Suprapubic skin (tissue), 4 donors: ENCODE data around the gene SPIN2A. TPM values are rescaled to one million over a fixed set of nuclear protein-coding genes. Genes with fewer than 3 reads are reported as not detected.
"Not testable (repeated sequence)": the region's sequence is repeated elsewhere in the genome, so short reads cannot be mapped to it uniquely, and the experiment has no call there.

Experiments used
- DNase-seq, 2 donors: peaks; one replicate each; pipeline ENCODE4 v3.0.0-alpha.2; 2019; ENCODE audit warnings: low spot score in 2 of 2
- H3K27ac ChIP-seq: fragments of 200-600 bp; sonication (generic); one replicate; pipeline ENCODE4 v1.5.1; 2019
- H3K27me3 ChIP-seq: fragments of 200-600 bp; sonication (generic); one replicate; pipeline ENCODE4 v1.5.1; 2019
- H3K36me3 ChIP-seq: fragments of 200-600 bp; sonication (generic); one replicate; pipeline ENCODE4 v1.5.1; 2019
- H3K4me1 ChIP-seq: fragments of 200-600 bp; sonication (generic); one replicate; pipeline ENCODE4 v1.5.1; 2019
- H3K4me3 ChIP-seq: fragments of 200-600 bp; sonication (generic); one replicate; pipeline ENCODE4 v1.5.1; 2019; ENCODE audit warnings: mild to moderate bottlenecking
- H3K9me3 ChIP-seq: fragments of 200-600 bp; sonication (generic); one replicate; pipeline ENCODE4 v1.5.1; 2019
- CTCF ChIP-seq, 2 donors: fragments of 200-600 bp in 1 of 2; fragments of 450-650 bp in 1 of 2; sonication (generic) in 1 of 2; IDR thresholded peaks; one replicate each; pipeline ENCODE4 v1.5.1; 2016 to 2019; ENCODE audit warnings: antibody characterized with exemption in 2 of 2, mild to moderate bottlenecking in 1 of 2, moderate library complexity in 1 of 2
- EP300 ChIP-seq: sonication (generic); formaldehyde crosslinking; IDR thresholded peaks from one replicate; pipeline ENCODE4 v1.6.1; 2017; ENCODE audit warnings: antibody characterized with exemption
- POLR2A ChIP-seq, 2 donors: fragments of 450-650 bp; IDR thresholded peaks; one replicate each; pipeline ENCODE4 v1.6.1; 2017; ENCODE audit warnings: antibody characterized with exemption in 2 of 2, mild to moderate bottlenecking in 2 of 2, moderate library complexity in 2 of 2
- POLR2AphosphoS5 ChIP-seq, 3 donors: sonication (generic); formaldehyde crosslinking; IDR thresholded peaks; one replicate each; pipeline ENCODE4 v1.6.1; 2017; ENCODE audit warnings: antibody characterized with exemption in 3 of 3
- WGBS: methylation state at CpG from one replicate; pipeline ENCODE4 v1.1.5; 2018; 5-methylcytosine and 5-hydroxymethylcytosine counted together
- total RNA-seq, 4 donors: library from RNA; depleted of rRNA; stranded (reverse); fragments of >200 nt; gene quantifications; one replicate each; pipeline ENCODE4 v1.1.0, GENCODE V29; 2016

The SPIN2A gene
- total RNA-seq, 4 donors from 2014 or later = 0.21 to 1.4 (median 0.37) TPM

- H3K27ac ChIP-seq = no peak overlapping the region
- no peak for DNase-seq
- no peaks in the 10 kb centered on the region for H3K36me3 ChIP-seq
- TF ChIP-seq POLR2A (IDR thresholded peaks at IDR 0.05) (no peak), EP300 (no peak), CTCF (IDR thresholded peaks at IDR 0.05) (no peak), POLR2AphosphoS5 (IDR thresholded peaks at IDR 0.05) (no peak)
- H3K4me3 ChIP-seq = no peak overlapping the region
- 82% methylated on average over 7 of the region's 7 CpGs for WGBS
- H3K27me3 ChIP-seq = no peaks in the 10 kb centered on the region
- no peaks in the 10 kb centered on the region for H3K9me3 ChIP-seq
- H3K4me1 ChIP-seq = no peaks in the 10 kb centered on the region
These were observed 5.2 kb downstream of the SPIN2A start for GRCh38 chrX:57132046-57132445.

DNA sequence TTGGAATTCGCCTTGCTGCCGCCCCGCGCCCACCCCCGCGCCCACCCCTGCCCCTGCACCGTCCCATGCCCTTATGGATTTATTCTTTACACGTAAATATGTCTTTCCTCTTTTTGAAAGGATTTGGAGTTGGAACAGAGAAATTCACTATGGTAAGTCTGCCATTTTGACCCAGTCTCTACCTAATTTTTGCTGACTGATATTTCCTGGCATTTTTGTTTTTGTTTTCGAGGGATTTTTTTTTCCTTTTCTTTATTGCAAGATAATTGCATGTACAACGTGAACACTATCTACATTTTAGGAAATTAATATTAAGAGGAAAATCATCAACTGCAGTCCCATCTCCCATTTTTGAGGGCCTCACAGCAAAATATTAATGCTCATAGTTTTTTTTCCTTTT is 15.4 kb downstream of the SPIN2A start:
- H3K27ac ChIP-seq = peak overlapping the region; percentile 72
- no peak for DNase-seq
- 29% methylated on average over 10 of the region's 10 CpGs for WGBS

DNA sequence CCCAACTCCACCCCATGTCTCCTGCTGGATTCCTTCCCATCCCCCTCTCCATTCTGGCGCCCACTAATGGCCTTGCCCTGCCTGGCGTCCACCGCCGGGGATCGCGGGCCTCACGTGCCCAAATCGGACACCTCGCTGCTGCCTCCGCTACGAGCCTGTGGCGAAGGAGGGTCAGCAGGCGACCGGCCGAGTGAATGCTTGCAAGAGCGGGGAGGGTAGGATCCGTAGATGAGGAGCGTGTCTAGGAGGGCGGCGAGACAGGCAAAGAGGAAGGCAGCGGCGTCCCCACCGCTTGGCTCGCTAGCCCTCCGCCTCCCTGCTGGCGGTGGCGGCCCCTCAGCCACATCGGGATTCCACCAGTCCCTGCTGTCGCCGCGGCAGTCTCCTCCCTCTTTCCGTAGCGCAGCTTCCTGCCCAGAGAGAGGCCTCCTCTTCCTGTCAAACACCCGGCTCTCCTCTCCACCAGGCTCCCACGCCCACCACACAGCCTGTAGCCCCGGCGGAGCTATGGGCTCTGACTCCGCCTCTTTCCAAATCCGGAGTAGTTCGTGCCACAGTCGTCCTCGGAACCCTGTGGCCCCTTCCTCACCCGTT is 15.9 kb downstream of the SPIN2A start, which contains the start of gene SPIN2B:
TSS of gene SPIN2B (minus strand) at position 387 of the 594 bp plus-strand sequence.
- Histone ChIP-seq H3K36me3 (no peaks in the 10 kb centered on the region), H3K27ac (peak within 1 kb of the TSS; percentile 72), H3K9me3 (no peaks in the 10 kb centered on the region), H3K4me3 (peak within 1 kb of the TSS; percentile 62), H3K27me3 (no peaks in the 10 kb centered on the region), H3K4me1 (no peaks in the 10 kb centered on the region)
- TF ChIP-seq CTCF (IDR thresholded peaks at IDR 0.05) (no peak), POLR2A (IDR thresholded peaks at IDR 0.05) (no peak), POLR2AphosphoS5 (IDR thresholded peaks at IDR 0.05) (no peak), EP300 (no peak)
- peak; percentile 83 to 85 for DNase-seq
- 47% methylated on average over 34 of the region's 43 CpGs for WGBS

More for the DNA sequence above, 15.4 kb downstream of the SPIN2A start:
- Histone ChIP-seq H3K36me3 (no peaks in the 10 kb centered on the region), H3K4me3 (peak overlapping the region; percentile 62), H3K9me3 (no peaks in the 10 kb centered on the region), H3K27me3 (no peaks in the 10 kb centered on the region), H3K4me1 (no peaks in the 10 kb centered on the region)
- TF ChIP-seq POLR2AphosphoS5 (IDR thresholded peaks at IDR 0.05) = no peak
- no peak for TF ChIP-seq CTCF (IDR thresholded peaks at IDR 0.05)
- TF ChIP-seq POLR2A (IDR thresholded peaks at IDR 0.05) = no peak

DNA sequence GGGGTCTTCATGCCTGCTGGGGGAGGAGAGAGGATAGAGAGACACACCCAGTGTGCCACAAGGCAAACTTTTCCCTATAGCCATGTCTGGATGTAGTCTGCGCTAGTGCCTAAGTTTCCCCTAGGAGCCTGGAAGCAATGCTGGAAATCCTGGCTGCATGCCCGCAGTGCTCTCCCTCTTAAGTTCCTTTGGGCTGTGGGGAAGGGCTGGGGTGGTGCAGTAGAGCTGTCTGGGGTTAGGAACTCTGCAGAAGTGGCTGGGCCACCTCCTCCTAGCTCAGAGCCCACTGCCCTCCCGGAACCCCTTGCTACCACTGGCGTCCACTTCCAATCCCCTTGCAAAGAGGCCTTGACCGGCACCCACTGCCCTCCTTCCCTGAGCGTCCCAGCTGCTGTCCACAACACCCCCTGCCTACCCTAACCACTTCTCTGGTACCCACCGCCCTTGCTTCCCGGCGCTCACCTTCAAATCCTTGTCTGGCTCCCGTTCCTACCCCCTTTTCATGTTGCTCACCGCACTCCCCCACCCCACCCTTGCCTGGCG is 16.5 kb downstream of the SPIN2A start:
- WGBS = 29% methylated on average over 10 of the region's 12 CpGs
- H3K27me3 ChIP-seq, H3K36me3 ChIP-seq, H3K4me1 ChIP-seq, H3K9me3 ChIP-seq, DNase-seq: not testable (repeated sequence)
- peak overlapping the region; percentile 72 for H3K27ac ChIP-seq
- peak overlapping the region; percentile 62 for H3K4me3 ChIP-seq

DNA sequence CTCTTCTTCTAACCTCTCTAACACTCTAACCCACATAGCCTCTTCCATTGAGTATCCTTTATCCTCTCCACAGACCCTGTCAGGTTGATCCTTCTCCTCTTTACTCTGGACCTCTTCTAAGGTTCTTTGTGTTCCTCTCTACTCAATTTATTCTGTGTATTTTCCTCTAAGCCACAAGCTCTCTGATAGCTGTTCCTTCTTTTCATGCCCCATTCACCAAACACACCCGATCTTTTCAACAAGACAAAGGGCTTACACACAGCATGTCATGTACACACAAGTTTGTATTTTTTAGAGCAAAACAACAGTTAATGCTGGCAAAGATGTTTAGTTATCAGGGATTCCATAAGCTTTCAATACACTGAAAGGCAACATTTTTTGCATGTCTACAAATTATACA is 17.8 kb downstream of the SPIN2A start:
- WGBS = 73% methylated on average over 1 of the region's 1 CpG
- H3K36me3 ChIP-seq = no peaks in the 10 kb centered on the region
- no peaks in the 10 kb centered on the region for H3K9me3 ChIP-seq
- no peak for DNase-seq
- H3K4me3 ChIP-seq = no peak overlapping the region
- no peak overlapping the region for H3K27ac ChIP-seq
- no peak for TF ChIP-seq POLR2AphosphoS5 (IDR thresholded peaks at IDR 0.05)
- TF ChIP-seq POLR2A (IDR thresholded peaks at IDR 0.05) = no peak
- TF ChIP-seq CTCF (IDR thresholded peaks at IDR 0.05) = no peak
- TF ChIP-seq EP300 = no peak
- H3K27me3 ChIP-seq = no peaks in the 10 kb centered on the region
- H3K4me1 ChIP-seq = no peaks in the 10 kb centered on the region

GRCh38 chrX:57117566-57117965 is 19.6 kb downstream of the SPIN2A start:
- not testable (repeated sequence) for H3K27me3 ChIP-seq, H3K9me3 ChIP-seq, H3K4me3 ChIP-seq, H3K36me3 ChIP-seq, DNase-seq, H3K4me1 ChIP-seq, H3K27ac ChIP-seq
- WGBS = 13% methylated on average over 4 of the region's 4 CpGs
